CD8-positive, alpha-beta memory T cell (primary cell): ENCODE results near the gene IFITM5. TPM values are rescaled to one million over a fixed set of nuclear protein-coding genes. Genes with fewer than 3 reads are reported as not detected.
"Not testable (repeated sequence)": the region's sequence is repeated elsewhere in the genome, so short reads cannot be mapped to it uniquely, and the experiment has no call there.

Source experiments
- CTCF ChIA-PET: fragments of 350-600 bp; sonication (Branson Sonifier 250); formaldehyde crosslinking; loops from one replicate; lab custom pipeline; 2021; ENCODE audit warnings: antibody characterized with exemption; lab: Charles Lee
- POLR2A ChIA-PET: fragments of 350-600 bp; sonication (Branson Sonifier 250); formaldehyde crosslinking; loops from one replicate; lab custom pipeline; 2021; ENCODE audit warnings: antibody characterized with exemption; lab: Charles Lee
- DNase-seq, 5 donors: peaks; one replicate each; pipeline versions ENCODE4 v3.0.0 to v3.0.0-alpha.2; 2020 to 2022; ENCODE audit warnings: mixed read lengths in 1 of 5
- H3K27ac ChIP-seq: one replicate; pipeline ENCODE4 v1.7.0; 2013; ENCODE audit warnings: low read depth, mild to moderate bottlenecking, low read length, moderate library complexity
- H3K27me3 ChIP-seq: 2 replicates; pipeline ENCODE4 v1.7.0; 2013; ENCODE audit warnings: low read length, mild to moderate bottlenecking; ENCODE audit not compliant: insufficient read depth, poor library complexity, severe bottlenecking
- H3K36me3 ChIP-seq: 2 replicates; pipeline ENCODE4 v1.7.0; 2013; ENCODE audit warnings: mild to moderate bottlenecking, low read length, moderate library complexity; ENCODE audit not compliant: insufficient read depth
- H3K4me1 ChIP-seq: 2 replicates; pipeline ENCODE4 v1.7.0; 2013; ENCODE audit warnings: mild to moderate bottlenecking, low read length, moderate library complexity; ENCODE audit not compliant: insufficient read depth
- H3K4me3 ChIP-seq: 2 replicates; pipeline ENCODE4 v1.7.0; 2013; ENCODE audit warnings: mild to moderate bottlenecking, low read length
- H3K9me3 ChIP-seq: 2 replicates; pipeline ENCODE4 v1.7.0; 2013; ENCODE audit warnings: mild to moderate bottlenecking, low read length
- H3K27ac Mint-ChIP-seq, 8 donors: one replicate each; pipeline ENCODE4 v1.8.0; 2020 to 2021; ENCODE audit warnings: mixed read lengths in 8 of 8, mild to moderate bottlenecking in 6 of 8, inconsistent platforms in 3 of 8, moderate library complexity in 3 of 8
- H3K27me3 Mint-ChIP-seq, 2 donors: one replicate each; pipeline ENCODE4 v1.8.0; 2020 to 2021; ENCODE audit warnings: mixed read lengths in 2 of 2, mild to moderate bottlenecking in 1 of 2, moderate library complexity in 1 of 2
- H3K36me3 Mint-ChIP-seq, 3 donors: one replicate each; pipeline ENCODE4 v1.8.0; 2020 to 2021; ENCODE audit warnings: mixed read lengths in 3 of 3, inconsistent platforms in 1 of 3, mild to moderate bottlenecking in 1 of 3
- H3K4me1 Mint-ChIP-seq, 3 donors: one replicate each; pipeline ENCODE4 v1.8.0; 2020 to 2021; ENCODE audit warnings: mixed read lengths in 3 of 3, inconsistent platforms in 1 of 3, mild to moderate bottlenecking in 1 of 3
- H3K4me3 Mint-ChIP-seq, 7 donors: one replicate each; pipeline ENCODE4 v1.8.0; 2020 to 2021; ENCODE audit warnings: mixed read lengths in 7 of 7, mild to moderate bottlenecking in 6 of 7, moderate library complexity in 4 of 7, inconsistent platforms in 2 of 7
- H3K9me3 Mint-ChIP-seq, 5 donors: one replicate each; pipeline ENCODE4 v1.8.0; 2020 to 2022; ENCODE audit warnings: mixed read lengths in 5 of 5, mild to moderate bottlenecking in 3 of 5, moderate library complexity in 2 of 5, inconsistent platforms in 1 of 5
- polyA plus RNA-seq: library from polyadenylated mRNA; unstranded; fragments of 300-500 nt; fragmentation: Illumina TruSeq; gene quantifications from one replicate; pipeline ENCODE4 v1.2.3, GENCODE V29; 2021
- total RNA-seq, 2 experiments: library from RNA; stranded (reverse); gene quantifications; one replicate each; pipeline ENCODE4 v1.2.3, GENCODE V29; 2021

The IFITM5 gene
- total and polyA plus RNA-seq, 3 experiments from 2014 or later, result not detected

GRCh38 chr11:308740-309665, 9.7 kb upstream of the IFITM5 start:
- ChIA-PET CTCF (interaction anchor here (0.7 to 1.8 kb wide), 5 partner anchors 8 to 88 kb away, joined by 3 to 9 read pairs (median 3); no protein-coding TSS in a partner anchor), POLR2A (interaction anchor here (0.7 to 1.6 kb wide), 3 partner anchors 8 to 46 kb away, joined by 3 to 4 read pairs (median 4); no protein-coding TSS in a partner anchor)
- Histone ChIP-seq H3K4me3 (peak overlapping the region; percentile 94), H3K4me1 (peaks cover 60% of the 10 kb centered on the region), H3K27ac (peak overlapping the region; percentile 72)
- Mint-ChIP-seq H3K4me1 (peaks cover 58 to 69% (median 65%) of the 10 kb centered on the region in 3 donors), H3K4me3 (peak overlapping the region; percentile 87 to 96 (median 91)), H3K27ac (peak overlapping the region; percentile 93 to 99 (median 95)), H3K36me3 (peaks cover 0 to 14% (median 0%) of the 10 kb centered on the region in 3 donors)
- DNase-seq, result peak in 1 of 5 donors; percentile 51
- H3K27me3 ChIP-seq, H3K27me3 Mint-ChIP-seq, H3K9me3 Mint-ChIP-seq, H3K36me3 ChIP-seq, H3K9me3 ChIP-seq: not testable (repeated sequence)

GRCh38 chr11:307766-308708, 8.7 kb upstream of the IFITM5 start, which contains the start of gene IFITM2:
Gene IFITM2 (plus strand): TSS chr11:307816. CDS start chr11:308193, 377 bp downstream.
- Mint-ChIP-seq H3K4me3 (peak within 1 kb of the TSS; percentile 87 to 96 (median 91)), H3K27ac (peak within 1 kb of the TSS; percentile 93 to 99 (median 95)), H3K4me1 (peaks cover 50 to 65% (median 56%) of the 10 kb centered on the region in 3 donors), H3K36me3 (peaks cover 0 to 11% (median 0%) of the 10 kb centered on the region in 3 donors)
- peak in 4 of 5 donors; percentile 47 to 76 (median 70) for DNase-seq
- peak within 1 kb of the TSS; percentile 94 for H3K4me3 ChIP-seq
- H3K4me1 ChIP-seq, result peaks cover 54% of the 10 kb centered on the region
- H3K27ac ChIP-seq, result peak within 1 kb of the TSS; percentile 72
- H3K27me3 ChIP-seq, H3K9me3 Mint-ChIP-seq, H3K36me3 ChIP-seq, H3K27me3 Mint-ChIP-seq, H3K9me3 ChIP-seq: not testable (repeated sequence)
- CTCF ChIA-PET, result interaction anchor here (0.8 to 4.2 kb wide), 5 partner anchors 8 to 57 kb away, joined by 3 to 34 read pairs (median 30); no protein-coding TSS in a partner anchor
- POLR2A ChIA-PET, result interaction anchor here (1.0 kb wide), 1 partner anchor 56 kb away, joined by 6 read pairs; no protein-coding TSS in a partner anchor

GRCh38 chr11:306645-307371, 7.5 kb upstream of the IFITM5 start:
- H3K36me3 ChIP-seq, result no peaks in the 10 kb centered on the region
- peaks cover 42% of the 10 kb centered on the region for H3K4me1 ChIP-seq
- no peaks in the 10 kb centered on the region for H3K27me3 ChIP-seq
- CTCF ChIA-PET, result interaction anchor here (0.8 to 4.2 kb wide), 13 partner anchors 10 to 144 kb away, joined by 3 to 34 read pairs (median 17); partner anchors contain the start of genes PGGHG and PTDSS2
- H3K9me3 ChIP-seq, result no peaks in the 10 kb centered on the region
- H3K27ac ChIP-seq, result peak overlapping the region; percentile 72
- peaks cover 42 to 59% (median 51%) of the 10 kb centered on the region in 3 donors for H3K4me1 Mint-ChIP-seq
- H3K36me3 Mint-ChIP-seq, result peaks cover 0 to 9% (median 0%) of the 10 kb centered on the region in 3 donors
- DNase-seq, result no peak
- no peaks in the 10 kb centered on the region for H3K27me3 Mint-ChIP-seq
- H3K27ac Mint-ChIP-seq, result peak overlapping the region; percentile 56 to 99 (median 89)
- H3K9me3 Mint-ChIP-seq, result no peaks in the 10 kb centered on the region
- POLR2A ChIA-PET, result interaction anchor here (0.7 to 1.2 kb wide), 3 partner anchors 10 to 57 kb away, joined by 4 to 7 read pairs (median 6); no protein-coding TSS in a partner anchor
- peak overlapping the region; percentile 39 to 91 (median 71) for H3K4me3 Mint-ChIP-seq
- H3K4me3 ChIP-seq, result no peak overlapping the region

- Mint-ChIP-seq H3K9me3 (no peaks in the 10 kb centered on the region), H3K36me3 (peaks cover 0 to 9% (median 0%) of the 10 kb centered on the region in 3 donors), H3K27me3 (no peaks in the 10 kb centered on the region), H3K4me3 (peak overlapping the region in 5 of 7 donors; percentile 1 to 78 (median 31)), H3K4me1 (peaks cover 41 to 57% (median 49%) of the 10 kb centered on the region in 3 donors), H3K27ac (peak overlapping the region; percentile 18 to 94 (median 72))
- no peak overlapping the region for H3K27ac ChIP-seq
- CTCF ChIA-PET, result interaction anchor here (0.7 to 4.2 kb wide), 22 partner anchors 10 to 213 kb away, joined by 3 to 34 read pairs (median 4); partner anchors contain the start of genes PGGHG and PTDSS2
- no peak for DNase-seq
- POLR2A ChIA-PET, result interaction anchor here (0.8 to 1.1 kb wide), 3 partner anchors 10 to 50 kb away, joined by 3 to 5 read pairs (median 4); no protein-coding TSS in a partner anchor
- H3K4me1 ChIP-seq, result peaks cover 40% of the 10 kb centered on the region
- H3K27me3 ChIP-seq, result no peaks in the 10 kb centered on the region
- H3K9me3 ChIP-seq, result no peaks in the 10 kb centered on the region
- no peaks in the 10 kb centered on the region for H3K36me3 ChIP-seq
- H3K4me3 ChIP-seq, result no peak overlapping the region
These were observed 6.5 kb upstream of the IFITM5 start for GRCh38 chr11:305844-306211.

GRCh38 chr11:304915-305843, 5.9 kb upstream of the IFITM5 start:
- Histone ChIP-seq H3K9me3 (no peaks in the 10 kb centered on the region), H3K27ac (no peak overlapping the region), H3K36me3 (no peaks in the 10 kb centered on the region), H3K27me3 (no peaks in the 10 kb centered on the region), H3K4me1 (peaks cover 40% of the 10 kb centered on the region), H3K4me3 (no peak overlapping the region)
- ChIA-PET POLR2A (interaction anchor here (0.6 to 1.1 kb wide), 7 partner anchors 10 to 98 kb away, joined by 3 to 5 read pairs (median 3); partner anchors contain the start of genes BET1L and RIC8A), CTCF (interaction anchor here (0.6 to 4.2 kb wide), 26 partner anchors 10 to 214 kb away, joined by 3 to 34 read pairs (median 4); partner anchors contain the start of genes PGGHG and PTDSS2)
- peak overlapping the region in 7 of 8 donors; percentile 18 to 92 (median 66) for H3K27ac Mint-ChIP-seq
- no peaks in the 10 kb centered on the region for H3K9me3 Mint-ChIP-seq
- H3K27me3 Mint-ChIP-seq, result peaks cover 0 to 5% of the 10 kb centered on the region in 2 donors
- H3K4me3 Mint-ChIP-seq, result peak overlapping the region in 4 of 7 donors; percentile 1 to 78 (median 53)
- peak in 3 of 5 donors; percentile 60 to 80 (median 64) for DNase-seq
- H3K4me1 Mint-ChIP-seq, result peaks cover 41 to 58% (median 49%) of the 10 kb centered on the region in 3 donors
- H3K36me3 Mint-ChIP-seq, result peaks cover 0 to 9% (median 0%) of the 10 kb centered on the region in 3 donors

- no peaks in the 10 kb centered on the region for H3K9me3 Mint-ChIP-seq
- Histone ChIP-seq H3K36me3 (no peaks in the 10 kb centered on the region), H3K9me3 (no peaks in the 10 kb centered on the region), H3K27me3 (no peaks in the 10 kb centered on the region), H3K27ac (no peak overlapping the region), H3K4me1 (peaks cover 31% of the 10 kb centered on the region), H3K4me3 (no peak overlapping the region)
- ChIA-PET CTCF (interaction anchor here (0.6 to 4.2 kb wide), 13 partner anchors 9 to 147 kb away, joined by 3 to 34 read pairs (median 4); partner anchors contain the start of gene PGGHG), POLR2A (interaction anchor here (0.6 to 0.9 kb wide), 2 partner anchors 25 to 51 kb away, joined by 3 read pairs; no protein-coding TSS in a partner anchor)
- H3K4me3 Mint-ChIP-seq, result peak overlapping the region in 1 of 7 donors; percentile 51
- no peak overlapping the region for H3K27ac Mint-ChIP-seq
- peaks cover 36 to 51% (median 40%) of the 10 kb centered on the region in 3 donors for H3K4me1 Mint-ChIP-seq
- DNase-seq, result no peak
- peaks cover 0 to 4% (median 0%) of the 10 kb centered on the region in 3 donors for H3K36me3 Mint-ChIP-seq
- peaks cover 0 to 5% of the 10 kb centered on the region in 2 donors for H3K27me3 Mint-ChIP-seq
These were observed 4.8 kb upstream of the IFITM5 start for GRCh38 chr11:304061-304506.
